ENCODE measurements around the gene ARFGAP3.
"Not testable (repeated sequence)": the region's sequence is repeated elsewhere in the genome, so short reads cannot be mapped to it uniquely, and the experiment has no call there.

The ARFGAP3 gene

GRCh38 chr22:42794551-42795510 lies 62.2 kb downstream of the ARFGAP3 start:
- peak; percentile 60 for DNase-seq (ENCODE audit: low read depth, low spot score)

GRCh38 chr22:42793848-42794405 lies 63.1 kb downstream of the ARFGAP3 start:
- DNase-seq (ENCODE audit: low read depth, low spot score) = no peak

GRCh38 chr22:42792909-42793847 lies 63.9 kb downstream of the ARFGAP3 start:
- no peak for DNase-seq (ENCODE audit: low read depth, low spot score)

- no peak for DNase-seq (ENCODE audit: low read depth, low spot score)
Observed at GRCh38 chr22:42792453-42792908, 64.6 kb downstream of the ARFGAP3 start.

DNA sequence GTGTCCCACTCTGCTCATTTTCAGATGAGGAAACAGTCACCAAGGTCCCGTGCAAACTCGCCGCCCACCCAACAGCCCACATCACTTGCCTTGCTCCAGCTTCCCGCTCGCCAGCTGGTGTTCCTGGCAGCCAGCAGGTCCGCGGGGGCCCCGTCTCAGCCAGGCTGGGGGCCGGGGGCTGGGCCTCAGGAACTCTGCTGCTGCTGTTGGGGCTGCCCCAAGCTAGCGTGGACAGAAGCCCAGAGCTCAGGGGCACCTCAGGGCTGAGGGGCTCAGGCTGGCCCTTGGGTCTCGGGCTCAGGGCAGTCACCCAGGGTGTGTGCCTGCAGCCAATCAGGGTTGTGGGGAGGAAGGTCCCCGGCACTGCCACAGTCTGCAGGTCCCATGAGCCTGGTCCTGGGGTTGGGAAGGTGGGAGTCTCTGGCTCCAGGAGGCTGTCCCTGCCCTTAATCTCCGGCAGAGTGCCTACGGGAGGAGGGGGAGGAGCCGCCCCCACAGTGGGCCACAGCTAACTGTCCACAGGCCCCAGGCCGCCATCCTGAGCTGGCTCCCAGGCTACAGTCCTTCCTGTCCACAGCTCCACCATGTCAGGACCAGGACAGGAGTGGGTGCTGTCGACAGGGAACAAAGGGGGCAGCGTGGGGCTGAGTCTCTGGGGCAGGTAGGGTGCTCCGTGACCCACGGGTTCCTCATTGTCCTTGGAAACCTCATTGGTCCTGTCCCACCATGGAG lies 65.2 kb downstream of the ARFGAP3 start:
- DNase-seq (ENCODE audit: low read depth, low spot score) = no peak

GRCh38 chr22:42788466-42788865 lies 68.6 kb downstream of the ARFGAP3 start:
- DNase-seq (ENCODE audit: low read depth, low spot score) = no peak

- no peak for DNase-seq (ENCODE audit: low read depth, low spot score)
Observed at GRCh38 chr22:42788021-42788420, 69.1 kb downstream of the ARFGAP3 start.

DNA sequence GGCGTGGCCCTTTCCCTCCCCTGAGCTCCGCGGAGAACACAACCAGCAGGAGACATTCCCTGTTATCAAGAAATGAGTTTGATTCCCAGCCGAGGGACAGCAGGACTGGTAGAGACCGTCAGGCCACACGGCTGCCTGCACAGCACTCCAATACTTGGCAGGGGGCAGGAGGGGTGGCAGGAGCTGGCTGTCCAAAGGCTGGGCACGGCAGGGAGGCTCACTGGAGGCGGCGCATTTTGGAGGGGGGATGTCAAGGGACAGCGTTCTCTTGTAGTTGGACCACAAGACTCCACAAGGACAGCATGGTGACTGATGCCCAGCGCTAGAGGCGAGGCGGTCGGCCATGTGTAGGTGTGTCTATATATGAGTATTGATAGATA lies 69.7 kb downstream of the ARFGAP3 start:
- no peak for DNase-seq (ENCODE audit: low read depth, low spot score)

- no peak for DNase-seq (ENCODE audit: low read depth, low spot score)
Observed at GRCh38 chr22:42786606-42787356, 70.3 kb downstream of the ARFGAP3 start.

GRCh38 chr22:42785706-42786499 lies 71.2 kb downstream of the ARFGAP3 start:
- DNase-seq (ENCODE audit: low read depth, low spot score) = no peak

- not testable (repeated sequence) for DNase-seq (ENCODE audit: low read depth, low spot score)
Observed at GRCh38 chr22:42782306-42782705, 74.8 kb downstream of the ARFGAP3 start.

DNA sequence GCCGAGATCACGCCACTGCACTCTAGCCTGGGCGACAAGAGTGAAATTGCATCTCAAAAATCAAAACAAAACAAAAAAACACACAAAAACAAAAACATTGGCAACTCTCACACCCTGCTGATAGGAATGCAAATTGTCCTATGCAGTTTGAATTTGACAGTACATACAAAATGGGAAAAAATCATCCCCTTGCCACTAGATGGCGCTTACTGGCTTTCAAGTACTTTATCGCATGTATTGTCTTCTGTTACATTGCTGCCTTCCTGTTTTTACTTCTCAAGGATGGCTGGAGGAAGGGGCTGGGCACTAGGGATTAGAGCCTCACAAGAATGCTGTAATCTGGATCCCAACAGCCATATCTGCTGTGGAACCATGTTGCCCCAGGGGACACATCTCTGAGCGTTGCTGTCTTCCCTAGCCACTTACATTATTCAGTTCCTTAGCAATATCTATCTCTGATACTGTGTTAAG lies 77.0 kb downstream of the ARFGAP3 start:
- peak; percentile 89 for DNase-seq (ENCODE audit: low read depth, low spot score)

DNA sequence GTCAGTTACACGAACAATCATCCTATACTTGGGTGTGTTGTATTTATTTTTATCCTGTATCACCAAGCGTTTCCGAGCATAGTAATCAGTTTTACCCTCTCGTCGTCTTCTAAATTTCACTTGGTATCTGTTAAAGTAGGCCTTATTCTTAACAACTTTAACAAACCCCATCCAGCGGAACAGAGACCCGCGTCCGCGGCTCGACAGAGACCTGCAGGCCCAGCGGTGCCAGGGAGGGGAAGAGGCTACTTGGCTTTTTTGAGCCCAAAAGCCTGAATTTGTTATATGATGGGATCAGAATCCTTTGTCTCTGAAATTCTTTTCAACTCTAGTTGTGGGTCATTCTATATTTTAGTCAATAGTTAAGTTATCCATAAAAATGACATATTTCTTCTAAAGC lies 79.9 kb downstream of the ARFGAP3 start:
- no peak for DNase-seq (ENCODE audit: low read depth, low spot score)

DNA sequence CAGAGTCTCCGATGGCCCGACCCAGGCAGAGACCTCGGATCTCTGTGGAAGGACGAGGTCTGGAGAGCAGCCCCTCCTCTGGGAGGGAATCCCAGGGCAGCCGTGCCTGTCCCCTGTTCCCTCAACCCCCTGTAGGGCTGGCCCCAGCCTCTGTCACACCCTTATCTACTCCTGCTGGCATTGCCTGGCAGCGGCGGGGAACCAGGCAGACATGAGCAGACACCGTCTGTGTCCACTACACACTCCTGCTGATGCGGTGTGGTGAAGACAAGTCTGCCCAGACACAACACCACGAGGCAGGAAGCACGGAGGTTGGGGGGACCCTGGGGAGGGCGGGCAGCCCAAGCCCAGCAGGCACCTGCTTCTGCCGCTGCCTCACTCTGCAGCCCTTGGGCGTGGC lies 83.9 kb downstream of the ARFGAP3 start:
- peak; percentile 24 for DNase-seq (ENCODE audit: low read depth, low spot score)

DNA sequence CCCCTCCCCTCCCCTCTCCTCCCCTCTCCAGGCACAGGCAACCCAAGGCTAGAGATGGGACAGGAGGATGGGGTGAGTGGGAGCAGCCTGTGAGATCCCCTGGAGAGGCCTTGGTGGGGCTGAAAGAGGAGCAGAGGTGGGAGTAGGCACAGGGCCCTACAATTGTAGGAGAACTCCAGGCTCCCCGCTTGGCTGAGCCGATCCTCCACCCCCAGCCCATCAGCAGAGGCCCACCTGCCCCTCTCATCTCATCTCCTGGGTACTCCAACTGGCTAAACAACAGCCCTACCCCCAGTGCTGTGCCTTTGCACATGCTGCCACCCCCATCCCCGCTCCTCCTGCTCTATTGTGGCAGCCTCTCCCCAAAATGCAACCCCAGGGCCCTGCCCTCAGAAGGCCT lies 84.4 kb downstream of the ARFGAP3 start:
- DNase-seq (ENCODE audit: low read depth, low spot score) = no peak

- no peak for DNase-seq (ENCODE audit: low read depth, low spot score)
Observed at GRCh38 chr22:42770941-42771647, 86.0 kb downstream of the ARFGAP3 start.

GRCh38 chr22:42770448-42770726 lies 86.7 kb downstream of the ARFGAP3 start:
- no peak for DNase-seq (ENCODE audit: low read depth, low spot score)

DNA sequence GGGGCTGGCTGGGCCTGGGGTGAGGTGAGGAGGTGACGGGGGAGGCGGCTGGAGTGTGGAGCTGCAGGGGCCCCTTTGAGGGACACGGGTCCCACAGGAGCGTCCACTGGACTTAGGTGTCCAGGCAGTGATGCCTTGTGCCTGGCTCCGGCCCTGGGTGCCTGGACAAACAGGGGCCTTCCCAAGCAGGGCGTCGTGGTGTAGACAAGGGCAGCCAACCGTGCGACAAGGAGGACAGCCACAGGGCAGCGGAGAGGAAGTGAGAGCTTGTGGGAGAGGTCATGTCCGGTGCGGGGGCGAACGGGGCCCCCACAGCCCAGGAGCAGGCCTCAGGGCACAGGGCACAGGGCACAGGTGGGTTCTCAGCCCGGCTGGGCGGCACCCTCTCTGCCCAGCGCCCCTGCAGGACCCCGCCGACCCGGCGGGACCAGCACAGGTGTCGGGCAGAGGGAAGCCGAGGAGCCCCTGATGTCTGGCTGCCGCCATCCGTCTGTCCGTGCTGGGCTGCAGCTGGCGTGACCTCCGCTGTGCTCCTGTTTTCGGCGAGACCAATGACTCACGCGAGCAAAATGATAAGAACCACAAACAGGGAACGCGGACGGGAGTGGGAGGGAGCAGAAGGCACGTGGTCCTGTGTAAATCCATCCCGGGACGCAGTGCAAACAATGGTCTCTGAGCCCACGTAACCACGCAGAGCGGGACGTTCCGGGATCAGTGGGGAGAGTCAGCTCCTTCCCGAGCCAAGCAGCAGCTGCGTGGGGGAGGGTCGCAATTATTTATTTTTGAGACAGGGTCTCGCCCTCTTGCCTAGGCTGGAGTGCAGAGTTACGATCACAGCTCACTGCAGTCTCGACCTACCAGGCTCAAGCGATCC lies 87.3 kb downstream of the ARFGAP3 start:
- peak; percentile 26 for DNase-seq (ENCODE audit: low read depth, low spot score)
